Aorta (tissue), 5 donors: ENCODE data around the gene ZMYND19. TPM values are rescaled to one million over a fixed set of nuclear protein-coding genes. Genes with fewer than 3 reads are reported as not detected.
A peak's percentile ranks its signal among the peaks of the same experiment; 100 is the strongest.
"Not testable (repeated sequence)": the region's sequence is repeated elsewhere in the genome, so short reads cannot be mapped to it uniquely, and the experiment has no call there.

Experiments
- ATAC-seq: fragments of 200-7000 bp; cut with Tn5 transposase; one replicate; pipeline ENCODE4 v1.9.1; 2022; ENCODE audit warnings: moderate library complexity; ENCODE audit not compliant: low FRiP score
- DNase-seq, 2 donors: peaks; one replicate each; pipeline ENCODE4 v3.0.0-alpha.2; 2020
- H3K27ac ChIP-seq, 2 donors: one replicate each; pipeline ENCODE4 v1.5.1; 2013; ENCODE audit warnings: low read length in 2 of 2, mild to moderate bottlenecking in 2 of 2, moderate library complexity in 2 of 2, control low read depth in 1 of 2, inconsistent platforms in 1 of 2, low read depth in 1 of 2
- H3K27me3 ChIP-seq, 2 donors: one replicate each; pipeline ENCODE4 v1.6.1; 2013; ENCODE audit warnings: control low read depth in 1 of 2, low read length in 1 of 2, mild to moderate bottlenecking in 1 of 2, moderate library complexity in 1 of 2; ENCODE audit not compliant: insufficient read depth in 2 of 2, control insufficient read depth in 1 of 2
- H3K36me3 ChIP-seq, 2 donors: one replicate each; pipeline ENCODE4 v1.6.1; 2013; ENCODE audit warnings: control low read depth in 1 of 2, low read length in 1 of 2, mild to moderate bottlenecking in 1 of 2; ENCODE audit not compliant: insufficient read depth in 2 of 2, control insufficient read depth in 1 of 2
- H3K4me1 ChIP-seq, 2 donors: one replicate each; pipeline ENCODE4 v1.6.1; 2013; ENCODE audit warnings: low read length in 2 of 2, control low read depth in 1 of 2, mild to moderate bottlenecking in 1 of 2, moderate library complexity in 1 of 2; ENCODE audit not compliant: insufficient read depth in 2 of 2, control insufficient read depth in 1 of 2
- H3K4me3 ChIP-seq, 2 donors: one replicate each; pipeline ENCODE4 v1.5.1; 2013; ENCODE audit warnings: low read length in 2 of 2, control low read depth in 1 of 2, mild to moderate bottlenecking in 1 of 2
- H3K9me3 ChIP-seq: one replicate; pipeline ENCODE4 v1.6.1; 2013; ENCODE audit warnings: mild to moderate bottlenecking, low read length; ENCODE audit not compliant: control insufficient read depth
- WGBS, 2 donors: extraction: QIAGEN DNeasy Blood & Tissue Kit; methylation state at CpG; one replicate each; pipeline ENCODE4 v1.1.7; 2013; 5-methylcytosine and 5-hydroxymethylcytosine counted together
- intact Hi-C, 2 donors: fragments of 100-400 bp; cut with DNase I; formaldehyde crosslinking; loops; one replicate each; pipeline versions ENCODE4 v1.14.2 to v1.15.0; 2022
- polyA plus RNA-seq, 2 donors: library from polyadenylated mRNA; stranded (reverse); fragments of 200-250 nt; gene quantifications; one replicate each; pipeline ENCODE4 v1.2.3, GENCODE V29; 2013
- total RNA-seq, 2 donors: library from RNA; stranded (reverse); fragmentation: NEBNext Ultra II Directional; extraction: Animal tissue kit (Norgen Biotek cat#: 25700); gene quantifications; one replicate each; pipeline ENCODE4 v1.2.1, GENCODE V29; 2021
- donor health status: healthy with polysubstance abuse.
- donor health status: Bipolar disorder and iron deficiency.
- donor health status: DM: no; HTN: no; CAD: no.
- donor health status: DM: no; HTN: no; CAD: no.
- donor health status: DM: yes; HTN: yes; CAD: no.

ZMYND19 gene
- total and polyA plus RNA-seq, 4 donors, result 8.0 to 15.0 (median 11.5) TPM

- Histone ChIP-seq H3K4me1 (no peaks in the 10 kb centered on the region), H3K9me3 (no peaks in the 10 kb centered on the region), H3K27me3 (no peaks in the 10 kb centered on the region), H3K27ac (no peak overlapping the region), H3K36me3 (no peaks in the 10 kb centered on the region), H3K4me3 (no peak overlapping the region)
- WGBS, 2 donors, result 10 to 11% methylated on average over 3 of the region's 3 CpGs
- intact Hi-C loops, result loop anchor here in 1 of 2 donors (10.0 kb wide), 1 partner anchor 48 kb away; the partner anchor contains the start of genes MRPL41 and PNPLA7
- ATAC-seq, result no peak
- DNase-seq, result no peak
Observed at GRCh38 chr9:137602661-137603060, 12.3 kb upstream of the ZMYND19 start.

- no peaks in the 10 kb centered on the region for H3K36me3 ChIP-seq
- H3K27ac ChIP-seq, result no peak overlapping the region
- no peak overlapping the region for H3K4me3 ChIP-seq
- no peaks in the 10 kb centered on the region for H3K27me3 ChIP-seq
- no peak for ATAC-seq
- H3K9me3 ChIP-seq, result no peaks in the 10 kb centered on the region
- intact Hi-C loops, result no loop called here
- WGBS, 2 donors, result 77 to 79% methylated on average over 8 of the region's 8 CpGs
- DNase-seq, result no peak
- H3K4me1 ChIP-seq, result no peaks in the 10 kb centered on the region
Observed at GRCh38 chr9:137598943-137599342, 8.6 kb upstream of the ZMYND19 start.

- 86 to 95% methylated on average over 7 of the region's 7 CpGs for WGBS, 2 donors
- intact Hi-C loops, H3K4me3 ChIP-seq, H3K27ac ChIP-seq, H3K4me1 ChIP-seq, DNase-seq, H3K36me3 ChIP-seq, ATAC-seq, H3K9me3 ChIP-seq, H3K27me3 ChIP-seq: not testable (repeated sequence)
Observed at GRCh38 chr9:137596577-137596976, 6.3 kb upstream of the ZMYND19 start.

GRCh38 chr9:137593176-137593575, 2.9 kb upstream of the ZMYND19 start:
- no peaks in the 10 kb centered on the region for H3K36me3 ChIP-seq
- 66 to 67% methylated on average over 12 of the region's 12 CpGs for WGBS, 2 donors
- no peak overlapping the region for H3K27ac ChIP-seq
- DNase-seq, result no peak
- H3K27me3 ChIP-seq, result no peaks in the 10 kb centered on the region
- H3K4me1 ChIP-seq, result no peaks in the 10 kb centered on the region
- no peak for ATAC-seq
- H3K4me3 ChIP-seq, result no peak overlapping the region
- intact Hi-C loops, result no loop called here
- no peaks in the 10 kb centered on the region for H3K9me3 ChIP-seq

GRCh38 chr9:137592767-137593166, 2.5 kb upstream of the ZMYND19 start:
- no peaks in the 10 kb centered on the region for H3K36me3 ChIP-seq
- WGBS, 2 donors, result 83 to 87% methylated on average over 7 of the region's 7 CpGs
- intact Hi-C loops, result no loop called here
- no peak overlapping the region for H3K27ac ChIP-seq
- H3K27me3 ChIP-seq, result no peaks in the 10 kb centered on the region
- H3K4me1 ChIP-seq, result no peaks in the 10 kb centered on the region
- no peaks in the 10 kb centered on the region for H3K9me3 ChIP-seq
- no peak overlapping the region for H3K4me3 ChIP-seq
- no peak for ATAC-seq
- no peak for DNase-seq

- Histone ChIP-seq H3K27ac (no peak overlapping the region), H3K4me1 (no peaks in the 10 kb centered on the region), H3K36me3 (no peaks in the 10 kb centered on the region), H3K27me3 (no peaks in the 10 kb centered on the region), H3K4me3 (peak overlapping the region; percentile 79 to 89), H3K9me3 (no peaks in the 10 kb centered on the region)
- intact Hi-C loops, result no loop called here
- 1 to 5% methylated on average over 4 to 61 of the region's 61 CpGs for WGBS, 2 donors
- no peak for ATAC-seq
- no peak for DNase-seq
Observed at GRCh38 chr9:137590123-137590468, 216 bp downstream of the ZMYND19 start.

- Histone ChIP-seq H3K4me3 (peak overlapping the region; percentile 79 to 89), H3K27ac (no peak overlapping the region), H3K27me3 (no peaks in the 10 kb centered on the region), H3K9me3 (no peaks in the 10 kb centered on the region), H3K4me1 (no peaks in the 10 kb centered on the region), H3K36me3 (no peaks in the 10 kb centered on the region)
- 9% methylated on average over 55 to 58 of the region's 58 CpGs for WGBS, 2 donors
- ATAC-seq (no peak), DNase-seq (peak in 1 of 2 donors; percentile 81)
- intact Hi-C loops, result no loop called here
Observed at GRCh38 chr9:137589441-137590122, 730 bp downstream of the ZMYND19 start.

GRCh38 chr9:137588891-137589290, 1.4 kb downstream of the ZMYND19 start:
- no peak for ATAC-seq
- H3K4me1 ChIP-seq, result no peaks in the 10 kb centered on the region
- intact Hi-C loops, result no loop called here
- no peak for DNase-seq
- H3K9me3 ChIP-seq, result no peaks in the 10 kb centered on the region
- H3K36me3 ChIP-seq, result no peaks in the 10 kb centered on the region
- no peak overlapping the region for H3K4me3 ChIP-seq
- 90 to 94% methylated on average over 6 of the region's 6 CpGs for WGBS, 2 donors
- H3K27ac ChIP-seq, result no peak overlapping the region
- no peaks in the 10 kb centered on the region for H3K27me3 ChIP-seq

GRCh38 chr9:137588311-137588710, 2.0 kb downstream of the ZMYND19 start:
- no peak overlapping the region for H3K27ac ChIP-seq
- no peaks in the 10 kb centered on the region for H3K9me3 ChIP-seq
- no peak for ATAC-seq
- H3K27me3 ChIP-seq, result no peaks in the 10 kb centered on the region
- H3K4me3 ChIP-seq, result no peak overlapping the region
- H3K4me1 ChIP-seq, result no peaks in the 10 kb centered on the region
- no peak for DNase-seq
- intact Hi-C loops, result no loop called here
- WGBS, 2 donors, result 87 to 92% methylated on average over 13 of the region's 13 CpGs
- no peaks in the 10 kb centered on the region for H3K36me3 ChIP-seq
